WTC11 (cell line): Measurements from ENCODE around the gene FAM204A. TPM values are rescaled to one million over a fixed set of nuclear protein-coding genes. Genes with fewer than 3 reads are reported as not detected.

Source experiments
- ATAC-seq: fragments of 200-7000 bp; cut with Tn5 transposase; 2 replicates; pipeline ENCODE4 v1.10.0; 2021; ENCODE audit warnings: mild to moderate bottlenecking, moderate library complexity
- CTCF ChIA-PET: fragments of 300-600 bp; sonication (Branson Sonifier 250); formaldehyde crosslinking; loops from one replicate; lab custom pipeline; 2021; ENCODE audit warnings: antibody characterized with exemption; lab: Charles Lee
- POLR2A ChIA-PET: fragments of 350-600 bp; sonication (Branson Sonifier 250); formaldehyde crosslinking; loops from one replicate; lab custom pipeline; 2021; ENCODE audit warnings: antibody characterized with exemption; lab: Charles Lee
- DNase-seq: peaks from one replicate; pipeline ENCODE4 v3.0.0; 2021; ENCODE audit warnings: low spot score
- H3K27ac Mint-ChIP-seq: 2 replicates; pipeline ENCODE4 v1.8.0; 2021; ENCODE audit warnings: mixed read lengths
- H3K27me3 Mint-ChIP-seq: 2 replicates; pipeline ENCODE4 v1.8.0; 2021; ENCODE audit warnings: low read depth, mild to moderate bottlenecking, moderate library complexity, mixed read lengths
- H3K36me3 Mint-ChIP-seq: 2 replicates; pipeline ENCODE4 v1.8.0; 2021; ENCODE audit warnings: mixed read lengths
- H3K4me1 Mint-ChIP-seq: 2 replicates; pipeline ENCODE4 v1.8.0; 2022; ENCODE audit warnings: mixed read lengths
- H3K4me3 Mint-ChIP-seq: 2 replicates; pipeline ENCODE4 v1.8.0; 2021; ENCODE audit warnings: mild to moderate bottlenecking, moderate library complexity, mixed read lengths
- H3K9me3 Mint-ChIP-seq: 2 replicates; pipeline ENCODE4 v1.8.0; 2021; ENCODE audit warnings: mixed read lengths
- ATF1 ChIP-seq: sonication (generic); formaldehyde crosslinking; IDR thresholded peaks from 2 replicates; pipeline ENCODE4 v1.8.1; 2023; ENCODE audit warnings: mild to moderate bottlenecking, moderate library complexity, missing genetic modification reagents
- ATF3 ChIP-seq: sonication (generic); formaldehyde crosslinking; conservative IDR thresholded peaks from 2 replicates; pipeline ENCODE4 v1.8.1; 2022; ENCODE audit warnings: mild to moderate bottlenecking, missing genetic modification reagents
- CREB1 ChIP-seq: sonication (generic); formaldehyde crosslinking; IDR thresholded peaks from 2 replicates; pipeline ENCODE4 v1.8.0; 2023; ENCODE audit warnings: mild to moderate bottlenecking, missing genetic modification reagents
- CTCF ChIP-seq: fragments of 200-600 bp; IDR thresholded peaks from 2 replicates; pipeline ENCODE4 v1.8.0; 2022; ENCODE audit warnings: antibody characterized with exemption
- ELF4 ChIP-seq: sonication (generic); formaldehyde crosslinking; IDR thresholded peaks from 2 replicates; pipeline ENCODE4 v1.8.1; 2022; ENCODE audit warnings: low read depth, mild to moderate bottlenecking, moderate library complexity, missing genetic modification reagents
- ESRRA ChIP-seq: sonication (generic); formaldehyde crosslinking; IDR thresholded peaks from 2 replicates; pipeline ENCODE4 v1.8.1; 2022; ENCODE audit warnings: mild to moderate bottlenecking, missing genetic modification reagents, borderline replicate concordance
- FOXJ3 ChIP-seq: sonication (generic); formaldehyde crosslinking; IDR thresholded peaks from 2 replicates; pipeline ENCODE4 v1.9.0; 2021; ENCODE audit warnings: missing genetic modification reagents, mild to moderate bottlenecking, borderline replicate concordance
- GTF2I ChIP-seq: fragments of 250-450 bp; sonication (Bioruptor Pico); conservative IDR thresholded peaks from 2 replicates; pipeline ENCODE4 v1.4.0; 2021; ENCODE audit warnings: mild to moderate bottlenecking
- HMGA2 ChIP-seq: fragments of 250-450 bp; sonication (Bioruptor Pico); IDR thresholded peaks from 2 replicates; pipeline ENCODE4 v1.4.0; 2021; ENCODE audit warnings: mild to moderate bottlenecking, moderate library complexity
- IRF1 ChIP-seq: sonication (generic); formaldehyde crosslinking; IDR thresholded peaks from 2 replicates; pipeline ENCODE4 v1.8.0; 2023; ENCODE audit warnings: missing genetic modification reagents
- KAT7 ChIP-seq: sonication (generic); formaldehyde crosslinking; IDR thresholded peaks from 2 replicates; pipeline ENCODE4 v1.8.1; 2023; ENCODE audit warnings: missing genetic modification reagents, mild to moderate bottlenecking, borderline replicate concordance
- MLX ChIP-seq: sonication (generic); formaldehyde crosslinking; IDR thresholded peaks from 2 replicates; pipeline ENCODE4 v1.8.1; 2023; ENCODE audit warnings: mild to moderate bottlenecking, missing genetic modification reagents, moderate library complexity
- NFATC4 ChIP-seq: fragments of 250-450 bp; sonication (Bioruptor Pico); IDR thresholded peaks from 2 replicates; pipeline ENCODE4 v1.9.0; 2021; ENCODE audit warnings: mild to moderate bottlenecking
- NFYB ChIP-seq: sonication (generic); formaldehyde crosslinking; conservative IDR thresholded peaks from 2 replicates; pipeline ENCODE4 v1.8.0; 2022; ENCODE audit warnings: low read depth, missing genetic modification reagents
- NR1H2 ChIP-seq: sonication (generic); formaldehyde crosslinking; IDR thresholded peaks from 2 replicates; pipeline ENCODE4 v1.9.0; 2021; ENCODE audit warnings: mild to moderate bottlenecking, moderate library complexity, missing genetic modification reagents
- RORB ChIP-seq: fragments of 250-450 bp; sonication (Bioruptor Pico); IDR thresholded peaks from 2 replicates; pipeline ENCODE4 v1.9.0; 2021; ENCODE audit warnings: mild to moderate bottlenecking
- SMAD3 ChIP-seq: sonication (generic); formaldehyde crosslinking; IDR thresholded peaks from 2 replicates; pipeline ENCODE4 v1.8.0; 2022; ENCODE audit warnings: missing genetic modification reagents, mild to moderate bottlenecking, borderline replicate concordance
- SP1 ChIP-seq: sonication (generic); formaldehyde crosslinking; conservative IDR thresholded peaks from 2 replicates; pipeline ENCODE4 v1.8.1; 2022; ENCODE audit warnings: missing genetic modification reagents
- TEAD1 ChIP-seq: sonication (generic); formaldehyde crosslinking; IDR thresholded peaks from 2 replicates; pipeline ENCODE4 v1.8.0; 2022; ENCODE audit warnings: mild to moderate bottlenecking, missing genetic modification reagents
- USF1 ChIP-seq: sonication (generic); formaldehyde crosslinking; IDR thresholded peaks from 2 replicates; pipeline ENCODE4 v1.8.0; 2022; ENCODE audit warnings: mild to moderate bottlenecking, missing genetic modification reagents
- ZBTB21 ChIP-seq: sonication (generic); formaldehyde crosslinking; IDR thresholded peaks from 2 replicates; pipeline ENCODE4 v1.8.1; 2023; ENCODE audit warnings: mild to moderate bottlenecking, missing genetic modification reagents, borderline replicate concordance
- ZNF121 ChIP-seq: sonication (generic); formaldehyde crosslinking; IDR thresholded peaks from 2 replicates; pipeline ENCODE4 v1.8.0; 2023; ENCODE audit warnings: missing genetic modification reagents
- ZNF138 ChIP-seq: sonication (generic); formaldehyde crosslinking; conservative IDR thresholded peaks from 2 replicates; pipeline ENCODE4 v1.8.1; 2022; ENCODE audit warnings: mild to moderate bottlenecking, moderate library complexity, missing genetic modification reagents
- ZNF219 ChIP-seq: sonication (generic); formaldehyde crosslinking; IDR thresholded peaks from 2 replicates; pipeline ENCODE4 v1.8.0; 2023; ENCODE audit warnings: missing genetic modification reagents, mild to moderate bottlenecking, borderline replicate concordance
- ZNF263 ChIP-seq: sonication (generic); formaldehyde crosslinking; IDR thresholded peaks from 2 replicates; pipeline ENCODE4 v1.8.1; 2022; ENCODE audit warnings: low read depth, mild to moderate bottlenecking, moderate library complexity, missing genetic modification reagents
- ZNF416 ChIP-seq: fragments of 250-450 bp; sonication (Bioruptor Pico); IDR thresholded peaks from 2 replicates; pipeline ENCODE4 v1.9.0; 2021; ENCODE audit warnings: mild to moderate bottlenecking, inconsistent platforms
- ZNF423 ChIP-seq: fragments of 250-450 bp; sonication (Bioruptor Pico); IDR thresholded peaks from 2 replicates; pipeline ENCODE4 v2.1.2; 2022; ENCODE audit warnings: mild to moderate bottlenecking, moderate library complexity
- total RNA-seq: library from RNA; stranded (reverse); gene quantifications from 3 replicates; pipeline ENCODE4 v1.2.3, GENCODE V29; 2021

The FAM204A gene
- total RNA-seq, 1 experiment from 2014 or later: 33.3 TPM

GRCh38 chr10:118277871-118278270 lies 64.3 kb downstream of the FAM204A start:
- DNase-seq (no peak), ATAC-seq (no peak)
- TF ChIP-seq ESRRA (CRISPR knock-in tag) (no peak), TEAD1 (CRISPR knock-in tag) (no peak), CREB1 (CRISPR knock-in tag) (no peak)
- H3K4me1 Mint-ChIP-seq: no peaks in the 10 kb centered on the region
- POLR2A ChIA-PET: no interaction called here
- peaks cover 4% of the 10 kb centered on the region; the same call in 1 of the 2 replicates for H3K36me3 Mint-ChIP-seq
- CTCF ChIA-PET: no interaction called here
- peaks cover 13% of the 10 kb centered on the region for H3K27me3 Mint-ChIP-seq
- no peak overlapping the region for H3K27ac Mint-ChIP-seq
- H3K9me3 Mint-ChIP-seq: peaks cover 31% of the 10 kb centered on the region
- H3K4me3 Mint-ChIP-seq: no peak overlapping the region

- Mint-ChIP-seq H3K4me3 (no peak overlapping the region), H3K27ac (no peak overlapping the region)
- ATAC-seq: no peak
These were observed 65.4 kb downstream of the FAM204A start for GRCh38 chr10:118276727-118277126.

GRCh38 chr10:118276204-118276603 lies 65.9 kb downstream of the FAM204A start:
- TF ChIP-seq SMAD3: no peak
- TF ChIP-seq IRF1 (CRISPR knock-in tag): no peak
- TF ChIP-seq ZNF138: no peak
- TF ChIP-seq CTCF: no peak
- no peak for TF ChIP-seq MLX (CRISPR knock-in tag)
- peaks cover 13% of the 10 kb centered on the region for H3K4me1 Mint-ChIP-seq
- ChIA-PET POLR2A (no interaction called here), CTCF (no interaction called here)
- H3K27ac Mint-ChIP-seq: no peak overlapping the region
- ATAC-seq (no peak), DNase-seq (no peak)
- peaks cover 31% of the 10 kb centered on the region for H3K9me3 Mint-ChIP-seq
- H3K36me3 Mint-ChIP-seq: peaks cover 4% of the 10 kb centered on the region; the same call in 1 of the 2 replicates
- H3K4me3 Mint-ChIP-seq: no peak overlapping the region
- peaks cover 21% of the 10 kb centered on the region for H3K27me3 Mint-ChIP-seq

More at GRCh38 chr10:118276727-118277126, 65.4 kb downstream of the FAM204A start:
- peaks cover 31% of the 10 kb centered on the region for H3K9me3 Mint-ChIP-seq
- CTCF ChIA-PET: no interaction called here
- TF ChIP-seq ZNF121 (CRISPR knock-in tag) (no peak), KAT7 (CRISPR knock-in tag) (no peak), ATF3 (CRISPR knock-in tag) (no peak), NFYB (no peak), RORB (no peak), ZBTB21 (no peak), ZNF219 (no peak), GTF2I (CRISPR knock-in tag) (no peak), ZNF423 (CRISPR knock-in tag) (no peak), NR1H2 (CRISPR knock-in tag) (no peak)
- TF ChIP-seq, all 79 proteins: peak for 0
- Mint-ChIP-seq H3K36me3 (peaks cover 4% of the 10 kb centered on the region; the same call in 1 of the 2 replicates), H3K4me1 (peaks cover 8% of the 10 kb centered on the region), H3K27me3 (peaks cover 16% of the 10 kb centered on the region)
- POLR2A ChIA-PET: no interaction called here
- DNase-seq: no peak

GRCh38 chr10:118273662-118274061 lies 68.5 kb downstream of the FAM204A start:
- Mint-ChIP-seq H3K4me1 (peaks cover 18% of the 10 kb centered on the region), H3K36me3 (peaks cover 4% of the 10 kb centered on the region; the same call in 1 of the 2 replicates), H3K4me3 (no peak overlapping the region), H3K27me3 (peaks cover 38% of the 10 kb centered on the region), H3K27ac (no peak overlapping the region), H3K9me3 (peaks cover 19% of the 10 kb centered on the region)
- CTCF ChIA-PET: no interaction called here
- DNase-seq (no peak), ATAC-seq (no peak)
- POLR2A ChIA-PET: no interaction called here
- TF ChIP-seq NFATC4 (CRISPR knock-in tag): no peak
- TF ChIP-seq ZNF263 (CRISPR knock-in tag): no peak
- no peak for TF ChIP-seq ZNF416 (CRISPR knock-in tag)
- no peak for TF ChIP-seq HMGA2 (CRISPR knock-in tag)
- no peak for TF ChIP-seq ATF1 (CRISPR knock-in tag)
- TF ChIP-seq ZNF138: no peak
- TF ChIP-seq ZBTB21: no peak
- no peak for TF ChIP-seq FOXJ3 (CRISPR knock-in tag)
- TF ChIP-seq ELF4 (CRISPR knock-in tag): no peak
- no peak for TF ChIP-seq CREB1 (CRISPR knock-in tag)
- TF ChIP-seq USF1 (CRISPR knock-in tag): no peak
- TF ChIP-seq SP1 (CRISPR knock-in tag): no peak
- TF ChIP-seq TEAD1 (CRISPR knock-in tag): no peak
